OCI-LY3 (cell line): ENCODE measurements around the gene CFAP47.

Experiments used
- H2AFZ ChIP-seq: fragments of 200-600, 300-600 bp; shearing (Covaris generic); 2 replicates; pipeline ENCODE4 v1.6.0; 2014; ENCODE audit warnings: antibody characterized with exemption, low read depth, low read length
- H3K27ac ChIP-seq: fragments of 200-600, 300-600 bp; sonication (generic); 2 replicates; pipeline ENCODE4 v1.5.1; 2014; ENCODE audit warnings: mild to moderate bottlenecking, low read length, moderate library complexity, mixed read lengths
- H3K27me3 ChIP-seq: fragments of 200-600, 300-600 bp; sonication (generic); 2 replicates; pipeline ENCODE4 v1.6.1; 2014; ENCODE audit warnings: low read depth, low read length, mixed read lengths
- H3K36me3 ChIP-seq: fragments of 200-600, 300-600 bp; sonication (generic); replicated peaks from 2 replicates; pipeline ENCODE3; 2014; ENCODE audit warnings: low read depth, low read length, mixed read lengths
- H3K4me1 ChIP-seq: fragments of 300-600, 200-600 bp; sonication (generic); 2 replicates; pipeline ENCODE4 v1.6.1; 2014; ENCODE audit warnings: low read length, mixed read lengths
- H3K4me2 ChIP-seq: fragments of 200-600, 300-600 bp; sonication (generic); 2 replicates; pipeline ENCODE4 v1.6.1; 2014; ENCODE audit warnings: low read length, mixed read lengths
- H3K4me3 ChIP-seq: fragments of 300-600, 200-600 bp; sonication (generic); 2 replicates; pipeline ENCODE4 v1.5.1; 2014; ENCODE audit warnings: antibody characterized with exemption, mild to moderate bottlenecking, low read length, moderate library complexity
- H3K79me2 ChIP-seq: fragments of 300-600, 200-600 bp; shearing (Covaris generic); 2 replicates; pipeline ENCODE4 v1.6.1; 2014; ENCODE audit warnings: mild to moderate bottlenecking, low read length, mixed read lengths
- H3K9ac ChIP-seq: fragments of 300-600, 200-600 bp; shearing (Covaris generic); 2 replicates; pipeline ENCODE4 v1.6.0; 2014; ENCODE audit warnings: mild to moderate bottlenecking, low read length, moderate library complexity
- H3K9me3 ChIP-seq: fragments of 200-600, 300-600 bp; shearing (Covaris generic); 2 replicates; pipeline ENCODE4 v1.6.1; 2014; ENCODE audit warnings: low read length, mixed read lengths; ENCODE audit not compliant: insufficient read depth
- H4K20me1 ChIP-seq: fragments of 200-600, 300-600 bp; sonication (generic); 2 replicates; pipeline ENCODE4 v1.6.1; 2016; ENCODE audit warnings: low read length, mixed read lengths; ENCODE audit not compliant: insufficient read depth
- CTCF ChIP-seq: fragments of 200-600, 300-600 bp; sonication (generic); IDR thresholded peaks from 2 replicates; pipeline ENCODE4 v1.5.1; 2014; ENCODE audit warnings: antibody characterized with exemption, low read length, low read depth
- EZH2phosphoT487 ChIP-seq: fragments of 200-600 bp; shearing (Covaris generic); IDR thresholded peaks from 2 replicates; pipeline ENCODE4 v1.6.1; 2018; ENCODE audit warnings: antibody characterized with exemption, mixed run types, low read depth

Gene CFAP47

GRCh38 chrX:36336751-36337150, 417.2 kb downstream of the CFAP47 start:
- H3K79me2 ChIP-seq, result no peaks in the 10 kb centered on the region
- H3K9ac ChIP-seq, result no peak overlapping the region
- no peak overlapping the region for H3K4me2 ChIP-seq
- H3K27ac ChIP-seq, result no peak overlapping the region
- H2AFZ ChIP-seq, result no peak overlapping the region
- H3K9me3 ChIP-seq, result no peaks in the 10 kb centered on the region
- no peaks in the 10 kb centered on the region for H3K36me3 ChIP-seq
- no peak for TF ChIP-seq EZH2phosphoT487
- TF ChIP-seq CTCF, result no peak
- H4K20me1 ChIP-seq, result no peaks in the 10 kb centered on the region
- no peaks in the 10 kb centered on the region for H3K4me1 ChIP-seq
- H3K27me3 ChIP-seq, result no peaks in the 10 kb centered on the region
- no peak overlapping the region for H3K4me3 ChIP-seq

GRCh38 chrX:36344301-36344700, 424.8 kb downstream of the CFAP47 start:
- no peak overlapping the region for H3K27ac ChIP-seq
- TF ChIP-seq CTCF (no peak), EZH2phosphoT487 (no peak)
- H3K4me2 ChIP-seq, result no peak overlapping the region
- no peaks in the 10 kb centered on the region for H3K27me3 ChIP-seq
- H3K36me3 ChIP-seq, result no peaks in the 10 kb centered on the region
- no peaks in the 10 kb centered on the region for H3K79me2 ChIP-seq
- no peaks in the 10 kb centered on the region for H3K9me3 ChIP-seq
- H4K20me1 ChIP-seq, result no peaks in the 10 kb centered on the region
- no peaks in the 10 kb centered on the region for H3K4me1 ChIP-seq
- H2AFZ ChIP-seq, result no peak overlapping the region
- no peak overlapping the region for H3K4me3 ChIP-seq
- H3K9ac ChIP-seq, result no peak overlapping the region

- Histone ChIP-seq H4K20me1 (no peaks in the 10 kb centered on the region), H3K9me3 (no peaks in the 10 kb centered on the region), H3K27ac (no peak overlapping the region), H3K4me3 (no peak overlapping the region), H2AFZ (no peak overlapping the region), H3K27me3 (no peaks in the 10 kb centered on the region), H3K36me3 (no peaks in the 10 kb centered on the region), H3K4me1 (no peaks in the 10 kb centered on the region), H3K4me2 (no peak overlapping the region), H3K79me2 (no peaks in the 10 kb centered on the region), H3K9ac (no peak overlapping the region)
- no peak for TF ChIP-seq EZH2phosphoT487
- TF ChIP-seq CTCF, result no peak
These were observed 429.0 kb downstream of the CFAP47 start for GRCh38 chrX:36348509-36348908.

GRCh38 chrX:36357855-36358254, 438.3 kb downstream of the CFAP47 start:
- Histone ChIP-seq H3K4me2 (no peak overlapping the region), H3K4me1 (no peaks in the 10 kb centered on the region), H3K4me3 (no peak overlapping the region), H4K20me1 (no peaks in the 10 kb centered on the region), H3K79me2 (no peaks in the 10 kb centered on the region), H3K9me3 (no peaks in the 10 kb centered on the region), H3K27me3 (no peaks in the 10 kb centered on the region), H3K9ac (no peak overlapping the region), H2AFZ (no peak overlapping the region), H3K27ac (no peak overlapping the region), H3K36me3 (no peaks in the 10 kb centered on the region)
- TF ChIP-seq CTCF, result no peak
- no peak for TF ChIP-seq EZH2phosphoT487
